ENCODE data around the gene NSMCE4A. TPM values are rescaled to one million over a fixed set of nuclear protein-coding genes. Genes with fewer than 3 reads are reported as not detected.

The NSMCE4A gene
- total and polyA plus RNA-seq, 2 experiments from 2014 or later: 76.4 to 82.5 TPM

Other genes starting within 250 kb of the NSMCE4A start
- 20.0 and 21.4 TPM in 2 replicates for gene ATE1, start 47.2 kb downstream of the NSMCE4A start, total RNA-seq
- gene ATE1, start 47.2 kb downstream of the NSMCE4A start, polyA plus RNA-seq: 18.4 and 31.2 TPM in 2 replicates
- gene TACC2, start 13.9 kb upstream of the NSMCE4A start, total RNA-seq: 50.0 and 98.0 TPM in 2 replicates
- gene TACC2, start 13.9 kb upstream of the NSMCE4A start, polyA plus RNA-seq: 75.7 and 93.3 TPM in 2 replicates

All from cardiac muscle cell (in vitro differentiated cells and primary cell).